ENCODE results near the gene PIK3C2B.
A peak's percentile ranks its signal among the peaks of the same experiment; 100 is the strongest.

Gene PIK3C2B

GRCh38 chr1:204462229-204462561 is 32.4 kb downstream of the PIK3C2B start:
- H3K36me3 ChIP-seq (ENCODE audit: insufficient read depth, low read length), result peaks cover 2% of the 10 kb centered on the region; the same call in 1 of the 2 replicates
- DNase-seq (ENCODE audit: low read depth, low spot score), result no peak
- no peaks in the 10 kb centered on the region for H3K9me3 ChIP-seq (ENCODE audit: low read depth, low read length)
- TF ChIP-seq FOXP2 (optimal IDR thresholded peaks at IDR 0.05; ENCODE audit: control extremely low read depth, extremely low read length, insufficient read depth) (no peak), POLR2AphosphoS5 (IDR thresholded peaks at IDR 0.05; ENCODE audit: borderline replicate concordance, low read depth, low read length) (no peak), EZH2 (IDR thresholded peaks at IDR 0.05) (no peak)
- H3K9ac ChIP-seq (ENCODE audit: insufficient read length), result no peak overlapping the region
- no peak overlapping the region for H3K4me3 ChIP-seq
- H3K27ac ChIP-seq, result no peak overlapping the region

GRCh38 chr1:204461331-204462228 is 33.0 kb downstream of the PIK3C2B start:
- H3K9me3 ChIP-seq (ENCODE audit: low read depth, low read length), result no peaks in the 10 kb centered on the region
- TF ChIP-seq POLR2AphosphoS5 (IDR thresholded peaks at IDR 0.05; ENCODE audit: borderline replicate concordance, low read depth, low read length) (no peak), EZH2 (IDR thresholded peaks at IDR 0.05) (no peak), FOXP2 (optimal IDR thresholded peaks at IDR 0.05; ENCODE audit: control extremely low read depth, extremely low read length, insufficient read depth) (no peak)
- DNase-seq (ENCODE audit: low read depth, low spot score), result peak; percentile 34
- no peak overlapping the region; the same call in 1 of the 2 replicates for H3K4me3 ChIP-seq
- no peak overlapping the region for H3K9ac ChIP-seq (ENCODE audit: insufficient read length)
- H3K27ac ChIP-seq, result peak overlapping the region; percentile 34; the same call in 1 of the 2 replicates
- H3K36me3 ChIP-seq (ENCODE audit: insufficient read depth, low read length), result peaks cover 2% of the 10 kb centered on the region; the same call in 1 of the 2 replicates

GRCh38 chr1:204460346-204460745 is 34.3 kb downstream of the PIK3C2B start:
- Histone ChIP-seq H3K4me3 (no peak overlapping the region), H3K27ac (no peak overlapping the region), H3K36me3 (ENCODE audit: insufficient read depth, low read length) (peaks cover 2% of the 10 kb centered on the region; the same call in 1 of the 2 replicates), H3K9me3 (ENCODE audit: low read depth, low read length) (no peaks in the 10 kb centered on the region), H3K9ac (ENCODE audit: insufficient read length) (no peak overlapping the region)
- TF ChIP-seq POLR2AphosphoS5 (IDR thresholded peaks at IDR 0.05; ENCODE audit: borderline replicate concordance, low read depth, low read length) (no peak), EZH2 (IDR thresholded peaks at IDR 0.05) (no peak), FOXP2 (optimal IDR thresholded peaks at IDR 0.05; ENCODE audit: control extremely low read depth, extremely low read length, insufficient read depth) (no peak)
- no peak for DNase-seq (ENCODE audit: low read depth, low spot score)

- no peak for DNase-seq (ENCODE audit: low read depth, low spot score)
- peaks cover 2% of the 10 kb centered on the region; the same call in 1 of the 2 replicates for H3K36me3 ChIP-seq (ENCODE audit: insufficient read depth, low read length)
- no peak for TF ChIP-seq FOXP2 (optimal IDR thresholded peaks at IDR 0.05; ENCODE audit: control extremely low read depth, extremely low read length, insufficient read depth)
- no peak for TF ChIP-seq POLR2AphosphoS5 (IDR thresholded peaks at IDR 0.05; ENCODE audit: borderline replicate concordance, low read depth, low read length)
- TF ChIP-seq EZH2 (IDR thresholded peaks at IDR 0.05), result no peak
- no peaks in the 10 kb centered on the region for H3K9me3 ChIP-seq (ENCODE audit: low read depth, low read length)
- H3K9ac ChIP-seq (ENCODE audit: insufficient read length), result no peak overlapping the region
- H3K27ac ChIP-seq, result no peak overlapping the region
- H3K4me3 ChIP-seq, result no peak overlapping the region
Observed at GRCh38 chr1:204459706-204460105, 34.9 kb downstream of the PIK3C2B start.

GRCh38 chr1:204457666-204458065 is 36.9 kb downstream of the PIK3C2B start:
- H3K27ac ChIP-seq, result peak overlapping the region; percentile 42; the same call in 1 of the 2 replicates
- TF ChIP-seq POLR2AphosphoS5 (IDR thresholded peaks at IDR 0.05; ENCODE audit: borderline replicate concordance, low read depth, low read length) (no peak), FOXP2 (optimal IDR thresholded peaks at IDR 0.05; ENCODE audit: control extremely low read depth, extremely low read length, insufficient read depth) (no peak), EZH2 (IDR thresholded peaks at IDR 0.05) (no peak)
- no peaks in the 10 kb centered on the region for H3K9me3 ChIP-seq (ENCODE audit: low read depth, low read length)
- DNase-seq (ENCODE audit: low read depth, low spot score), result no peak
- H3K9ac ChIP-seq (ENCODE audit: insufficient read length), result no peak overlapping the region
- H3K4me3 ChIP-seq, result no peak overlapping the region
- peaks cover 2% of the 10 kb centered on the region; the same call in 1 of the 2 replicates for H3K36me3 ChIP-seq (ENCODE audit: insufficient read depth, low read length)

GRCh38 chr1:204456826-204457442 is 37.7 kb downstream of the PIK3C2B start:
- H3K36me3 ChIP-seq (ENCODE audit: insufficient read depth, low read length), result peaks cover 2% of the 10 kb centered on the region; the same call in 1 of the 2 replicates
- H3K27ac ChIP-seq, result peak overlapping the region; percentile 42
- DNase-seq (ENCODE audit: low read depth, low spot score), result no peak
- H3K9ac ChIP-seq (ENCODE audit: insufficient read length), result no peak overlapping the region
- no peaks in the 10 kb centered on the region for H3K9me3 ChIP-seq (ENCODE audit: low read depth, low read length)
- TF ChIP-seq EZH2 (IDR thresholded peaks at IDR 0.05) (no peak), POLR2AphosphoS5 (IDR thresholded peaks at IDR 0.05; ENCODE audit: borderline replicate concordance, low read depth, low read length) (no peak), FOXP2 (optimal IDR thresholded peaks at IDR 0.05; ENCODE audit: control extremely low read depth, extremely low read length, insufficient read depth) (no peak)
- H3K4me3 ChIP-seq, result no peak overlapping the region

- no peak overlapping the region for H3K4me3 ChIP-seq
- peaks cover 2% of the 10 kb centered on the region; the same call in 1 of the 2 replicates for H3K36me3 ChIP-seq (ENCODE audit: insufficient read depth, low read length)
- DNase-seq (ENCODE audit: low read depth, low spot score), result no peak
- H3K9me3 ChIP-seq (ENCODE audit: low read depth, low read length), result no peaks in the 10 kb centered on the region
- no peak overlapping the region for H3K27ac ChIP-seq
- TF ChIP-seq EZH2 (IDR thresholded peaks at IDR 0.05), result no peak
- no peak for TF ChIP-seq POLR2AphosphoS5 (IDR thresholded peaks at IDR 0.05; ENCODE audit: borderline replicate concordance, low read depth, low read length)
- TF ChIP-seq FOXP2 (optimal IDR thresholded peaks at IDR 0.05; ENCODE audit: control extremely low read depth, extremely low read length, insufficient read depth), result no peak
- no peak overlapping the region for H3K9ac ChIP-seq (ENCODE audit: insufficient read length)
Observed at GRCh38 chr1:204455831-204456145, 38.8 kb downstream of the PIK3C2B start.

- H3K36me3 ChIP-seq (ENCODE audit: insufficient read depth, low read length), result peaks cover 2% of the 10 kb centered on the region; the same call in 1 of the 2 replicates
- H3K9ac ChIP-seq (ENCODE audit: insufficient read length), result no peak overlapping the region
- no peak overlapping the region for H3K4me3 ChIP-seq
- TF ChIP-seq FOXP2 (optimal IDR thresholded peaks at IDR 0.05; ENCODE audit: control extremely low read depth, extremely low read length, insufficient read depth) (no peak), POLR2AphosphoS5 (IDR thresholded peaks at IDR 0.05; ENCODE audit: borderline replicate concordance, low read depth, low read length) (no peak), EZH2 (IDR thresholded peaks at IDR 0.05) (no peak)
- no peak for DNase-seq (ENCODE audit: low read depth, low spot score)
- H3K27ac ChIP-seq, result no peak overlapping the region
- H3K9me3 ChIP-seq (ENCODE audit: low read depth, low read length), result no peaks in the 10 kb centered on the region
Observed at GRCh38 chr1:204455063-204455830, 39.4 kb downstream of the PIK3C2B start.
